SK-N-SH treated with all-trans-retinoic acid at 6 μM for 48 hours (cell line): Measurements from ENCODE around the gene PIMREG.

Experiments used
- ATAC-seq: fragments of 200-7000 bp; cut with Tn5 transposase; 3 replicates; pipeline ENCODE4 v1.9.1; 2020; ENCODE audit warnings: mild to moderate bottlenecking, moderate library complexity
- ARNTL ChIP-seq: fragments of 450-650 bp; formaldehyde crosslinking; IDR thresholded peaks from 2 replicates; pipeline ENCODE4 v1.5.0; 2020; ENCODE audit warnings: low read depth, mild to moderate bottlenecking, moderate library complexity, borderline replicate concordance
- BACH2 ChIP-seq: fragments of 250-450 bp; sonication (Bioruptor Pico); IDR thresholded peaks from 2 replicates; pipeline ENCODE4 v1.9.0; 2021; ENCODE audit warnings: mild to moderate bottlenecking, borderline replicate concordance
- CREB5 ChIP-seq: fragments of 250-450 bp; sonication (Bioruptor Pico); IDR thresholded peaks from 2 replicates; pipeline ENCODE4 v1.5.1; 2020; ENCODE audit warnings: low read depth, mild to moderate bottlenecking, moderate library complexity
- CSDC2 ChIP-seq: fragments of 250-450 bp; sonication (Bioruptor Pico); IDR thresholded peaks from 2 replicates; pipeline ENCODE4 v1.5.0; 2020; ENCODE audit warnings: mild to moderate bottlenecking, moderate library complexity
- ESRRG ChIP-seq: fragments of 250-450 bp; sonication (Bioruptor Pico); IDR thresholded peaks from 2 replicates; pipeline ENCODE4 v1.6.1; 2021; ENCODE audit warnings: mild to moderate bottlenecking
- GLIS3 ChIP-seq: fragments of 250-450 bp; sonication (Bioruptor Pico); IDR thresholded peaks from 2 replicates; pipeline ENCODE4 v1.5.0; 2020; ENCODE audit warnings: mild to moderate bottlenecking, moderate library complexity
- ISL1 ChIP-seq: fragments of 250-450 bp; sonication (Bioruptor Pico); IDR thresholded peaks from 2 replicates; pipeline ENCODE4 v2.1.2; 2022; ENCODE audit warnings: mild to moderate bottlenecking, moderate library complexity
- OSR1 ChIP-seq: fragments of 250-450 bp; sonication (Bioruptor Pico); IDR thresholded peaks from 2 replicates; pipeline ENCODE4 v1.8.0; 2022; ENCODE audit warnings: moderate library complexity, mild to moderate bottlenecking, inconsistent platforms
- POU6F1 ChIP-seq: fragments of 250-450 bp; sonication (Bioruptor Pico); IDR thresholded peaks from 2 replicates; pipeline ENCODE4 v1.8.0; 2021; ENCODE audit warnings: low read depth, mild to moderate bottlenecking, moderate library complexity, borderline replicate concordance
- PPARA ChIP-seq: fragments of 250-450 bp; sonication (Bioruptor Pico); IDR thresholded peaks from 2 replicates; pipeline ENCODE4 v1.5.0; 2020; ENCODE audit warnings: mild to moderate bottlenecking, borderline replicate concordance
- RARB ChIP-seq: fragments of 250-450 bp; sonication (Bioruptor Pico); IDR thresholded peaks from 2 replicates; pipeline ENCODE4 v1.8.0; 2021; ENCODE audit warnings: mild to moderate bottlenecking, moderate library complexity
- SNAI2 ChIP-seq: fragments of 250-450 bp; sonication (Bioruptor Pico); IDR thresholded peaks from 2 replicates; pipeline ENCODE4 v1.5.0; 2020; ENCODE audit warnings: mild to moderate bottlenecking, moderate library complexity
- TCF4 ChIP-seq: fragments of 250-450 bp; sonication (Bioruptor Pico); IDR thresholded peaks from 2 replicates; pipeline ENCODE4 v1.8.0; 2021; ENCODE audit warnings: mild to moderate bottlenecking, moderate library complexity, borderline replicate concordance
- TOX ChIP-seq: fragments of 250-450 bp; sonication (Bioruptor Pico); IDR thresholded peaks from 2 replicates; pipeline ENCODE4 v1.8.0; 2021; ENCODE audit warnings: mild to moderate bottlenecking, moderate library complexity, borderline replicate concordance
- TSHZ2 ChIP-seq: fragments of 250-450 bp; sonication (Bioruptor Pico); IDR thresholded peaks from 2 replicates; pipeline ENCODE4 v1.5.0; 2020; ENCODE audit warnings: mild to moderate bottlenecking, moderate library complexity
- ZC3H10 ChIP-seq: fragments of 250-450 bp; sonication (Bioruptor Pico); IDR thresholded peaks from 2 replicates; pipeline ENCODE4 v1.5.1; 2021; ENCODE audit warnings: mild to moderate bottlenecking, moderate library complexity
- ZFP30 ChIP-seq: fragments of 450-650 bp; formaldehyde crosslinking; IDR thresholded peaks from 2 replicates; pipeline ENCODE4 v1.5.0; 2022; ENCODE audit warnings: mild to moderate bottlenecking, moderate library complexity
- ZNF565 ChIP-seq: fragments of 450-650 bp; formaldehyde crosslinking; conservative IDR thresholded peaks from 2 replicates; pipeline ENCODE4 v1.5.0; 2020; ENCODE audit warnings: low read depth, mild to moderate bottlenecking, moderate library complexity
- ZNF8 ChIP-seq: fragments of 450-650 bp; formaldehyde crosslinking; IDR thresholded peaks from 2 replicates; pipeline ENCODE4 v1.5.0; 2020; ENCODE audit warnings: mild to moderate bottlenecking, moderate library complexity

PIMREG gene

GRCh38 chr17:6476810-6477179 lies 32.5 kb downstream of the PIMREG start:
- no peak for ATAC-seq
- TF ChIP-seq ISL1 (CRISPR knock-in tag) (no peak), SNAI2 (CRISPR knock-in tag) (no peak)

GRCh38 chr17:6477831-6478383 lies 33.7 kb downstream of the PIMREG start:
- TF ChIP-seq TSHZ2 (no peak), ZFP30 (CRISPR knock-in tag) (no peak), CSDC2 (CRISPR knock-in tag) (no peak), TOX (CRISPR knock-in tag) (no peak), SNAI2 (CRISPR knock-in tag) (no peak), GLIS3 (CRISPR knock-in tag) (no peak), ISL1 (CRISPR knock-in tag) (no peak), CREB5 (CRISPR knock-in tag) (no peak), ZC3H10 (CRISPR knock-in tag) (no peak), ZNF8 (no peak)
- ATAC-seq: no peak

- no peak for TF ChIP-seq ZNF8
- TF ChIP-seq ZFP30 (CRISPR knock-in tag): no peak
- no peak for TF ChIP-seq PPARA
- no peak for TF ChIP-seq CSDC2 (CRISPR knock-in tag)
- TF ChIP-seq ARNTL (CRISPR knock-in tag): no peak
- TF ChIP-seq BACH2 (CRISPR knock-in tag): no peak
- no peak for TF ChIP-seq POU6F1
- no peak for TF ChIP-seq RARB
- TF ChIP-seq SNAI2 (CRISPR knock-in tag): no peak
- TF ChIP-seq ISL1 (CRISPR knock-in tag): no peak
- no peak for TF ChIP-seq ZNF565
- TF ChIP-seq ESRRG (CRISPR knock-in tag): no peak
- no peak for TF ChIP-seq GLIS3 (CRISPR knock-in tag)
- TF ChIP-seq ZC3H10 (CRISPR knock-in tag): no peak
- TF ChIP-seq OSR1: no peak
- TF ChIP-seq TCF4: no peak
- no peak for TF ChIP-seq CREB5 (CRISPR knock-in tag)
- ATAC-seq: no peak
Observed at GRCh38 chr17:6478486-6478885, 34.2 kb downstream of the PIMREG start.

GRCh38 chr17:6479622-6480302 lies 35.5 kb downstream of the PIMREG start:
- ATAC-seq: no peak
- no peak for TF ChIP-seq POU6F1
- TF ChIP-seq, all 23 proteins: peak for 0
